IMR-90 (cell line): ENCODE measurements around the gene EPAS1. TPM values are rescaled to one million over a fixed set of nuclear protein-coding genes. Genes with fewer than 3 reads are reported as not detected.

ENCODE experiments used
- ATAC-seq: fragments of 200-7000 bp; cut with Tn5 transposase; 2 replicates; pipeline ENCODE4 v1.9.1; 2020; ENCODE audit warnings: low read depth, mild to moderate bottlenecking, moderate library complexity
- BruUV-seq: library from RNA; stranded (reverse); fragments of 400-500 nt; replicated peaks from 2 replicates; lab custom pipeline; 2021; lab: Mats Ljungman, UMichigan
- CTCF ChIA-PET: fragments of 300-600 bp; formaldehyde crosslinking; extraction: SDS; loops from one replicate; lab custom pipeline; 2021; ENCODE audit warnings: antibody characterized with exemption; lab: Yijun Ruan, JAX
- POLR2A ChIA-PET: fragments of 300-600 bp; sonication (Branson Sonifier 250); formaldehyde crosslinking; loops from one replicate; lab custom pipeline; 2022; ENCODE audit warnings: antibody characterized with exemption; ENCODE audit not compliant: unreplicated experiment; lab: Charles Lee
- DNase-seq: peaks from one replicate; pipeline ENCODE4 v3.0.0; 2013
- H2AFZ ChIP-seq: replicated peaks from 2 replicates; pipeline ENCODE3; 2013; ENCODE audit warnings: low read length, mild to moderate bottlenecking; ENCODE audit not compliant: poor library complexity
- H2AK5ac ChIP-seq: 2 replicates; pipeline ENCODE4 v1.6.1; 2013; ENCODE audit warnings: low read depth, low read length, inconsistent platforms
- H2AK9ac ChIP-seq: replicated peaks from 2 replicates; pipeline ENCODE3; 2013; ENCODE audit warnings: mild to moderate bottlenecking, low read depth, low read length, moderate library complexity; ENCODE audit not compliant: poor library complexity
- H2BK120ac ChIP-seq: 2 replicates; pipeline ENCODE4 v1.6.1; 2013; ENCODE audit warnings: low read depth, low read length, inconsistent platforms
- H2BK15ac ChIP-seq: 3 replicates; pipeline ENCODE4 v1.6.1; 2013; ENCODE audit warnings: low read depth, low read length, inconsistent platforms
- H2BK20ac ChIP-seq: 2 replicates; pipeline ENCODE4 v1.6.1; 2013; ENCODE audit warnings: low read depth, mild to moderate bottlenecking, inconsistent platforms, low read length, moderate library complexity
- H2BK5ac ChIP-seq: 2 replicates; pipeline ENCODE4 v1.6.1; 2013; ENCODE audit warnings: mild to moderate bottlenecking, low read depth, low read length, inconsistent platforms; ENCODE audit not compliant: poor library complexity, severe bottlenecking
- H3K14ac ChIP-seq: replicated peaks from 2 replicates; pipeline ENCODE4 v1.6.1; 2013; ENCODE audit warnings: low read depth, low read length, inconsistent platforms
- H3K18ac ChIP-seq: 2 replicates; pipeline ENCODE4 v1.6.1; 2013; ENCODE audit warnings: low read depth, low read length, control low read depth
- H3K23ac ChIP-seq: 2 replicates; pipeline ENCODE4 v1.6.1; 2013; ENCODE audit warnings: low read depth, low read length, inconsistent platforms
- H3K27ac ChIP-seq: 2 replicates; pipeline ENCODE4 v1.5.1; 2013; ENCODE audit warnings: mild to moderate bottlenecking, control low read depth, low read length; ENCODE audit not compliant: insufficient read depth
- H3K27me3 ChIP-seq: 2 replicates; pipeline ENCODE4 v1.6.1; 2013; ENCODE audit warnings: low read length; ENCODE audit not compliant: control insufficient read depth, insufficient read depth
- H3K36me3 ChIP-seq: 2 replicates; pipeline ENCODE4 v1.6.1; 2013; ENCODE audit warnings: low read length, mixed read lengths; ENCODE audit not compliant: control insufficient read depth, insufficient read depth
- H3K4ac ChIP-seq: 2 replicates; pipeline ENCODE4 v1.6.1; 2013; ENCODE audit warnings: low read depth, low read length, inconsistent platforms
- H3K4me1 ChIP-seq: 2 replicates; pipeline ENCODE4 v1.6.1; 2013; ENCODE audit warnings: low read length, mixed read lengths; ENCODE audit not compliant: control insufficient read depth, insufficient read depth
- H3K4me2 ChIP-seq: 2 replicates; pipeline ENCODE4 v1.6.1; 2013; ENCODE audit warnings: low read depth, mild to moderate bottlenecking, control low read depth, low read length, moderate library complexity
- H3K4me3 ChIP-seq: 2 replicates; pipeline ENCODE4 v1.5.1; 2013; ENCODE audit warnings: low read depth, mild to moderate bottlenecking, control low read depth, low read length, moderate library complexity; ENCODE audit not compliant: insufficient read depth
- H3K56ac ChIP-seq: 2 replicates; pipeline ENCODE4 v1.6.1; 2013; ENCODE audit warnings: low read length, inconsistent platforms; ENCODE audit not compliant: insufficient read depth; ENCODE audit errors: extremely low read depth
- H3K79me1 ChIP-seq, 2 experiments: 2 replicates each; pipeline ENCODE4 v1.6.1; 2013; ENCODE audit warnings: low read length in 2 of 2, inconsistent platforms in 1 of 2, low read depth in 1 of 2
- H3K9ac ChIP-seq: 2 replicates; pipeline ENCODE4 v1.6.1; 2013; ENCODE audit warnings: low read depth, low read length, control low read depth
- H3K9me1 ChIP-seq: 2 replicates; pipeline ENCODE4 v1.6.1; 2013; ENCODE audit warnings: low read length, inconsistent platforms; ENCODE audit not compliant: insufficient read depth
- H3K9me3 ChIP-seq: 2 replicates; pipeline ENCODE4 v1.6.1; 2013; ENCODE audit warnings: low read length; ENCODE audit not compliant: control insufficient read depth, insufficient read depth
- H4K20me1 ChIP-seq: 2 replicates; pipeline ENCODE4 v1.6.1; 2013; ENCODE audit warnings: low read length, inconsistent platforms; ENCODE audit not compliant: insufficient read depth
- H4K5ac ChIP-seq: 2 replicates; pipeline ENCODE4 v1.6.1; 2013; ENCODE audit warnings: mild to moderate bottlenecking, low read depth, low read length, control low read depth
- H4K8ac ChIP-seq, 2 experiments: 2 replicates each; pipeline ENCODE4 v1.6.1; 2013; ENCODE audit warnings: low read depth in 2 of 2, low read length in 2 of 2, control low read depth in 1 of 2, inconsistent platforms in 1 of 2
- H4K91ac ChIP-seq: 2 replicates; pipeline ENCODE4 v1.6.1; 2013; ENCODE audit warnings: low read depth, low read length, inconsistent platforms; ENCODE audit not compliant: insufficient read depth
- BHLHE40 ChIP-seq: fragments of 150-350 bp; IDR thresholded peaks from 2 replicates; pipeline ENCODE4 v1.6.1; 2016; ENCODE audit warnings: mild to moderate bottlenecking, low read depth, low read length
- CEBPB ChIP-seq: IDR thresholded peaks from 2 replicates; pipeline ENCODE4 v1.6.1; 2012; ENCODE audit warnings: low read depth, low read length, improper control_type of control experiment
- CHD1 ChIP-seq: IDR thresholded peaks from 2 replicates; pipeline ENCODE4 v1.6.1; 2012; ENCODE audit warnings: low read depth, low read length, improper control_type of control experiment
- CTCF ChIP-seq: conservative IDR thresholded peaks from 2 replicates; pipeline ENCODE4 v1.5.1; 2012; ENCODE audit warnings: mild to moderate bottlenecking, low read depth, low read length, improper control_type of control experiment
- ELK1 ChIP-seq: fragments of 150-350 bp; IDR thresholded peaks from 2 replicates; pipeline ENCODE4 v1.6.1; 2016; ENCODE audit warnings: low read depth, mild to moderate bottlenecking, low read length, moderate library complexity, borderline replicate concordance
- FOS ChIP-seq: fragments of 150-350 bp; IDR thresholded peaks from 2 replicates; pipeline ENCODE4 v1.6.1; 2016; ENCODE audit warnings: low read depth, low read length
- MAFK ChIP-seq: IDR thresholded peaks from 2 replicates; pipeline ENCODE4 v1.6.1; 2012; ENCODE audit warnings: low read depth, low read length, improper control_type of control experiment
- MAZ ChIP-seq: IDR thresholded peaks from 2 replicates; pipeline ENCODE4 v1.6.1; 2012; ENCODE audit warnings: low read depth, mild to moderate bottlenecking, low read length, improper control_type of control experiment, moderate library complexity, borderline replicate concordance
- MXI1 ChIP-seq: IDR thresholded peaks from 2 replicates; pipeline ENCODE4 v1.6.1; 2012; ENCODE audit warnings: low read depth, mild to moderate bottlenecking, low read length, moderate library complexity, borderline replicate concordance
- NFE2L2 ChIP-seq: fragments of 150-350 bp; IDR thresholded peaks from 2 replicates; pipeline ENCODE4 v1.6.1; 2016; ENCODE audit warnings: low read depth, mild to moderate bottlenecking, low read length
- POLR2A ChIP-seq: IDR thresholded peaks from 2 replicates; pipeline ENCODE4 v1.6.1; 2012; ENCODE audit warnings: mild to moderate bottlenecking, low read depth, low read length
- RAD21 ChIP-seq: IDR thresholded peaks from 2 replicates; pipeline ENCODE4 v1.6.1; 2012; ENCODE audit warnings: low read length, improper control_type of control experiment
- RCOR1 ChIP-seq: IDR thresholded peaks from 2 replicates; pipeline ENCODE4 v1.6.1; 2012; ENCODE audit warnings: mild to moderate bottlenecking, low read length, improper control_type of control experiment; ENCODE audit not compliant: insufficient replicate concordance
- RFX5 ChIP-seq: IDR thresholded peaks from 2 replicates; pipeline ENCODE4 v1.8.0; 2012; ENCODE audit warnings: low read depth, mild to moderate bottlenecking, low read length, moderate library complexity
- SMC3 ChIP-seq: fragments of 150-350 bp; IDR thresholded peaks from 2 replicates; pipeline ENCODE4 v1.6.1; 2016; ENCODE audit warnings: low read depth, mild to moderate bottlenecking, antibody characterized with exemption, low read length, moderate library complexity
- USF2 ChIP-seq: fragments of 150-350 bp; IDR thresholded peaks from 2 replicates; pipeline ENCODE4 v1.6.1; 2017; ENCODE audit warnings: mild to moderate bottlenecking, antibody characterized with exemption, low read length, low read depth
- WGBS, 2 experiments: methylation state at CpG; one replicate each; pipeline versions ENCODE4 v1.1.5 to v1.1.7; 2013; ENCODE audit warnings: missing lambda C conversion rate in 2 of 2; ENCODE audit not compliant: insufficient read length in 1 of 2; ENCODE audit errors: extremely low coverage in 2 of 2; 5-methylcytosine and 5-hydroxymethylcytosine counted together
- dilution Hi-C: fragments of 300-500 bp; cut with HindIII; formaldehyde crosslinking; loops from one replicate; pipeline ENCODE4 v1.14.3; 2018; ENCODE audit warnings: low sequenced_read_pairs; ENCODE audit not compliant: unreplicated experiment
- in situ Hi-C: fragments of 300-500 bp; cut with MboI; formaldehyde crosslinking; loops from 3 replicates; pipeline ENCODE4 v1.14.3; 2019; ENCODE audit warnings: low sequenced_read_pairs, inconsistent platforms, mixed read lengths
- intact Hi-C: fragments of 100-400 bp; cut with micrococcal nuclease; formaldehyde crosslinking; loops from 2 replicates; pipeline ENCODE4 v1.10.0; 2022
- polyA plus RNA-seq, 3 experiments: library from polyadenylated mRNA; depleted of rRNA; stranded (reverse); fragments of >200 nt; gene quantifications; 2 replicates each; pipeline ENCODE4 v1.2.3, GENCODE V29; 2012; ENCODE audit warnings: low replicate concordance in 1 of 3
- total RNA-seq: library from RNA; depleted of rRNA; stranded (reverse); fragments of >200 nt; gene quantifications from 2 replicates; pipeline ENCODE4 v1.2.3, GENCODE V29; 2012

The EPAS1 gene
- total and polyA plus RNA-seq, 2 of the 4 experiments (the other 2 are of a cell fraction): 40.7 to 120 TPM

GRCh38 chr2:46281939-46282338 is 15.3 kb upstream of the EPAS1 start:
- no CpG with 5 or more reads among the region's 1 CpG for WGBS, 2 experiments
- no peak for TF ChIP-seq SMC3
- TF ChIP-seq FOS: no peak
- no peak for TF ChIP-seq RAD21
- no peak for TF ChIP-seq BHLHE40
- TF ChIP-seq ELK1: no peak
- TF ChIP-seq CHD1: no peak
- TF ChIP-seq CEBPB: no peak
- TF ChIP-seq RFX5: no peak
- no peak for TF ChIP-seq MXI1
- TF ChIP-seq POLR2A: no peak
- no peak for TF ChIP-seq NFE2L2
- TF ChIP-seq RCOR1: no peak
- TF ChIP-seq MAZ: no peak
- TF ChIP-seq MAFK: no peak
- TF ChIP-seq CTCF: no peak
- no peak for TF ChIP-seq USF2
- Histone ChIP-seq H3K9me3 (no peaks in the 10 kb centered on the region), H3K27ac (no peak overlapping the region), H4K20me1 (no peaks in the 10 kb centered on the region), H3K14ac (no peak overlapping the region), H2BK120ac (no peak overlapping the region), H3K9ac (no peak overlapping the region), H2BK15ac (no peak overlapping the region), H2BK5ac (no peak overlapping the region), H2AFZ (no peak overlapping the region), H3K4me1 (no peaks in the 10 kb centered on the region), H3K23ac (no peak overlapping the region), H4K91ac (no peak overlapping the region), H3K27me3 (peaks cover 21% of the 10 kb centered on the region), H3K56ac (no peak overlapping the region), H3K4ac (no peak overlapping the region), H3K18ac (no peak overlapping the region), H3K36me3 (no peaks in the 10 kb centered on the region), H3K79me1 (no peaks in the 10 kb centered on the region), H2BK20ac (no peak overlapping the region), H4K8ac (no peak overlapping the region), H2AK9ac (no peak overlapping the region), H3K4me2 (no peak overlapping the region), H4K5ac (no peak overlapping the region), H2AK5ac (no peak overlapping the region), H3K9me1 (peaks cover 3% of the 10 kb centered on the region), H3K4me3 (no peak overlapping the region)
- in situ Hi-C loops: no loop called here
- BruUV-seq: no TSS peak
- DNase-seq (no peak), ATAC-seq (no peak)
- ChIA-PET CTCF (no interaction called here), POLR2A (no interaction called here)
- intact Hi-C loops: no loop called here
- dilution Hi-C loops: no loop called here
